Neural crest cell (in vitro differentiated cells): ENCODE measurements around the gene SRMS. TPM values are rescaled to one million over a fixed set of nuclear protein-coding genes. Genes with fewer than 3 reads are reported as not detected.

Experiments
- DNase-seq: peaks from one replicate; pipeline ENCODE4 v3.0.0; 2021; ENCODE audit warnings: low read depth, mixed read lengths, low spot score
- H3K27ac Mint-ChIP-seq: one replicate; pipeline ENCODE4 v1.8.0; 2021; ENCODE audit warnings: mild to moderate bottlenecking, mixed read lengths; ENCODE audit not compliant: unreplicated experiment
- H3K27me3 Mint-ChIP-seq: 2 replicates; pipeline ENCODE4 v1.8.0; 2021; ENCODE audit warnings: low read depth, mild to moderate bottlenecking, mixed read lengths
- H3K36me3 Mint-ChIP-seq: 2 replicates; pipeline ENCODE4 v1.8.0; 2021; ENCODE audit warnings: low read depth, mild to moderate bottlenecking, mixed read lengths
- H3K4me1 Mint-ChIP-seq: 2 replicates; pipeline ENCODE4 v1.8.0; 2021; ENCODE audit warnings: mixed read lengths
- H3K4me3 Mint-ChIP-seq: one replicate; pipeline ENCODE4 v1.8.0; 2021; ENCODE audit warnings: mild to moderate bottlenecking, mixed read lengths
- H3K9me3 Mint-ChIP-seq: 2 replicates; pipeline ENCODE4 v1.8.0; 2021; ENCODE audit warnings: mixed read lengths
- total RNA-seq: library from RNA; stranded (reverse); gene quantifications from 2 replicates; pipeline ENCODE4 v1.2.1, GENCODE V29; 2021
- TF ChIP-seq, protein P1 (sequence below): fragments of 200-600 bp; sonication (generic); conservative IDR thresholded peaks from 2 replicates; pipeline ENCODE4 v1.5.0; 2021; ENCODE audit warnings: antibody characterized with exemption, mild to moderate bottlenecking

SRMS gene
- total RNA-seq, 1 donor from 2014 or later, result not detected

DNA sequence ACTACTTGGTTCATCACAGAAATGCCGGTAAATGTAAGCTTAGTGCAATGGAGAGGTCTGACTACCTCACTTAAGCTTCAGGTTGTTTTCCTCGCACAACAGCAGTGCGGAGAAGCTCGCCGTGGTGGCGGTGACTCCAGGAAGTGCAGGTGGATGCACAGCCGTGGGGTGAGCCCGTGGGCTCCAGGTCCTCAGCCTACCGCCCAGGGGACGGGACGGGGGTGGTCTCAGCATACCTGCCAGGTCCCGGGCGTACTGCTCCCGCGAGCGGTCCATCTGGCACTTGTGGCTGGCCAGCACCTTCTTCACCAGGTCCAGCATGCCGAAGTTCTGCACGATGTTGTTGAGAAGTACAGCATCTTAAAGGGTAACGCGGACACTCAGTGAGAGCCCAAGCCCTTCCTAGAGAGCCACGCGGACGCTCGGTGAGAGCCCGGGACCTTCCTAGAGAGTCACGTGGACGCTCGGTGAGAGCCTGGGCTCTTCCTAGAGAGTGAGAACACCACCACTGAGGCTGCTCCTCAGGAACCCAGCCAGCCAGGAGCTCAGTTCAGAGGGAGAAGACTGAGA is 44.3 kb upstream of the SRMS start:
- Mint-ChIP-seq H3K4me1 (peaks cover 9% of the 10 kb centered on the region), H3K4me3 (no peak overlapping the region), H3K27me3 (no peaks in the 10 kb centered on the region), H3K27ac (no peak overlapping the region), H3K9me3 (no peaks in the 10 kb centered on the region), H3K36me3 (peaks cover 5% of the 10 kb centered on the region)
- DNase-seq, result no peak
- TF ChIP-seq, protein P1, sequence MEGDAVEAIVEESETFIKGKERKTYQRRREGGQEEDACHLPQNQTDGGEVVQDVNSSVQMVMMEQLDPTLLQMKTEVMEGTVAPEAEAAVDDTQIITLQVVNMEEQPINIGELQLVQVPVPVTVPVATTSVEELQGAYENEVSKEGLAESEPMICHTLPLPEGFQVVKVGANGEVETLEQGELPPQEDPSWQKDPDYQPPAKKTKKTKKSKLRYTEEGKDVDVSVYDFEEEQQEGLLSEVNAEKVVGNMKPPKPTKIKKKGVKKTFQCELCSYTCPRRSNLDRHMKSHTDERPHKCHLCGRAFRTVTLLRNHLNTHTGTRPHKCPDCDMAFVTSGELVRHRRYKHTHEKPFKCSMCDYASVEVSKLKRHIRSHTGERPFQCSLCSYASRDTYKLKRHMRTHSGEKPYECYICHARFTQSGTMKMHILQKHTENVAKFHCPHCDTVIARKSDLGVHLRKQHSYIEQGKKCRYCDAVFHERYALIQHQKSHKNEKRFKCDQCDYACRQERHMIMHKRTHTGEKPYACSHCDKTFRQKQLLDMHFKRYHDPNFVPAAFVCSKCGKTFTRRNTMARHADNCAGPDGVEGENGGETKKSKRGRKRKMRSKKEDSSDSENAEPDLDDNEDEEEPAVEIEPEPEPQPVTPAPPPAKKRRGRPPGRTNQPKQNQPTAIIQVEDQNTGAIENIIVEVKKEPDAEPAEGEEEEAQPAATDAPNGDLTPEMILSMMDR, result no peak

DNA sequence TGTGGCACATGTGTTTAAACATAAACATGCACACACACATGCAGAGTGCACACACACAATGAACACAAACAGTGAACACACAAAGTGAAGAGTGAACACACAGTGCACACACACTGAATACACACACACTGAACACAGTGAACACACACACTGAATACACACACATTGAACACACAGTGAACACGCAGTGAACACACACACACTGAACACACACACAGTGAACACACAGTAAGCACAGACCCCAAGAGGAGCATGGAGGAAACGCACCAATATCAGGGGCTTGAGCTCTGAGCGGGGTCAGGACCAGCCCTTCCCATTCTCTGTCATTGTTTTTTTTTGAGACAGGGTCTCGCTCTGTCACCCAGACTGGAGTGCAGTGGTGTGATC is 43.6 kb upstream of the SRMS start:
- H3K36me3 Mint-ChIP-seq, result peaks cover 5% of the 10 kb centered on the region
- TF ChIP-seq, protein P1, result no peak
- H3K27me3 Mint-ChIP-seq, result no peaks in the 10 kb centered on the region
- H3K9me3 Mint-ChIP-seq, result no peaks in the 10 kb centered on the region
- no peak for DNase-seq
- H3K4me3 Mint-ChIP-seq, result no peak overlapping the region
- no peak overlapping the region for H3K27ac Mint-ChIP-seq
- peaks cover 9% of the 10 kb centered on the region for H3K4me1 Mint-ChIP-seq

DNA sequence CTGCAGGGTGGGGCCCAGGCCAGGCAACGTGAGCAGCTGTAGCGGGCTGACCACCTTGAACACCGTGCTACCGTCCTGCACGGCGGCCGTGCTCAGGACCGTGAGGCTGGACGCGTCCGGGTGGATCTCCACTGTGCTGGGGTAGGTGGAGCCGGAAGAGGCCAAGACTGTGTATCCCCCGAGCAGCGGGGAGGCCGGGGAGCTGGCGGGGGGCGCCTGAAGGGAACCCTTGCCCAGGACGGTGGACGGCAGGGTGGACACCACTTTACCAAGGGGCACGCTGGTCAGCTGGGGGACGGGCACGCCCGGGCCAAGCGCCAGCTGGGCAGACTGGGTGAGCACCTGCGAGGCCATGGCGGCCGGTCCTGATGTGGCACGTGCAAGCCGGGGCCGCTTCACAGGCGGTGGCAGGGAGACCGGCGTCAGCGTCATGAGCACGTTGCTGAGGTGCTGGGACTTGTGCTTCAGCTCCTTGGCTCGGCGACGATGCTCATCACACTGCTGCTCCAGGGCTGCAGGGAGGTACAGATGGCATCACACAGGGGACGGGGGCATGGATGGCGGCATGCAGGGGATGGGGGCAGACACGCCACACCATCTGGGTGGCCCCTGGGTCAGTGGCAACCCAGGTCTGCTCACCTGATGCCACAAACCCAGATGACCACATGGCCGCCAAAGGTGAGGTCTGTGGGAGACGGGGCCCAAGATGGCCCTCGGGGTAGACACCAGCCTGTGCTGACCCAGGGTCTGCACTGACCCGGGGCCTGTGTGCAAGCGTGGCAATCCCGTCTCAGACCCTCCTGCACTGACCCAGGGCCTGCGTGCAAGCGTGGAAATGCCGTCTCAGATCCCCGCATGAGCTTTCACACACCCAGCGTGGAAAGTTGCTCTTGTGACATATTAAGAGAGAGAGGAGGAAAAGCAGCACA is 42.9 kb upstream of the SRMS start:
- no peak overlapping the region for H3K27ac Mint-ChIP-seq
- H3K4me1 Mint-ChIP-seq, result peaks cover 9% of the 10 kb centered on the region
- H3K4me3 Mint-ChIP-seq, result no peak overlapping the region
- no peaks in the 10 kb centered on the region for H3K9me3 Mint-ChIP-seq
- TF ChIP-seq, protein P1, result no peak
- H3K27me3 Mint-ChIP-seq, result no peaks in the 10 kb centered on the region
- DNase-seq, result no peak
- H3K36me3 Mint-ChIP-seq, result peaks cover 5% of the 10 kb centered on the region

DNA sequence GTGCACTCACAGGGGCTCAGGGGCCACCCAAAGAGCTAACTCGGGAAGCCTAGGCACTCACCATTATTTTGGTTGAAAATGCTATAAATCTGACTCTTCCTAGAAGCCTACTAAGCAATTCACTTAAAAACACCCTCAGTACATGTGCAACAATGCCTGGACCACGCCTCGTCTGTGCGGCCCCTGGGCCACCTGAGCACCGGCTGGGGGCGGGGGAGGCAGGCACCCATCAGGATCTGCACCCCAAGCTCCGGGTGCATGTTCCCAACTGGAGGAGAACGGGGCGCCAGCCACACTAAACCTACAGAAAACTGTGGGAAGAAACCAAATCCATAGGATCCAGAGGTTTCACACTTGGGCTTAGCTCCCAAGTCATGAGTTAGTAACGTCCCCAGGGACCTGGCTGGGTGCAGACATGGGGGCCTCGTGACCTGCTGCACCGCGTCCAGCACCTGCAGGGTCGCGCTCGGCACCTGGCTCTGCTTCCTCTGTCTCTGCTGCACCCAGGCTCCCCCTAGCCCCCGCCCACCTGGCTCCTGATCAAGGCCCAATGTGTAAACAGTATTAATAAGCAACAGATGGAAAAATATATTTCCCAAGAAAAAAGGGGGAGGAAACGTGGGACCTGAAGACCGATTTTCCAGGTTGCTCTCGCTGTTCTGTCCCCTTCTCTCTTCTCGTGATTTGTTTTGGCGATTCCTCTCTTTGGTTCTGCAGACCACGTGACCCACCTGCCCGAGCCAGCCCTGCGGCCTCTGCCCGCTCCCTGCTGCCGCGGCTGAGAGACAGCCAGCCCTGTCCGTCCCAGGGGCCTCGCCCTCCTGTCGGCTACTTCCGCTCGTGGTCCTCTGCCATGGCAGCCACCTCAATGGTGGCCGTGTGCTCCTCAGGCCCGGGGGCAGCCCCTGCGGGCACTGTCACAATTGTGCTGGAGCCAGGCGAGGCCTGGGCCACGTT is 42.0 kb upstream of the SRMS start:
- H3K9me3 Mint-ChIP-seq, result no peaks in the 10 kb centered on the region
- no peaks in the 10 kb centered on the region for H3K27me3 Mint-ChIP-seq
- no peak overlapping the region for H3K27ac Mint-ChIP-seq
- H3K4me1 Mint-ChIP-seq, result peaks cover 9% of the 10 kb centered on the region
- no peak overlapping the region for H3K4me3 Mint-ChIP-seq
- peaks cover 5% of the 10 kb centered on the region for H3K36me3 Mint-ChIP-seq
- TF ChIP-seq, protein P1, result no peak
- no peak for DNase-seq

DNA sequence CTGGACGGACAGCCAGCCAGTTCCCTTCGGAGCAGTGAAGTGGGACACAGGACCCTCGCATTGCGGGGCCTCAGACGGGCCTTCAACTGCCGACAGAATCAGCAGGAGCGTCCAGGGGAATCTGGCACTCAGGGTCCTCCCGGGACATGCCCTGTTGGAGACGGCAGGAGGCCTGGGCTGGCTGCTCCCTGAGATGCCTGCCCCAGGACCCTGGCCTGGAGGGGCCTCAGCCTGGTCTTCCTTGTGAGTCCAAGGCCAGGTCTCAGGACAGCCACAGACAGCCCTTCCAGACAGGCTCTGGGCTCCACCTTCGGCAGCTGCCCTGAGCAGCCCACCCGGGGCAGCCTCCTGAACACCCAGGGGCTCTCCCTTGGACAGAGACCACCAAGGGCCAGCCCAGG is 41.1 kb upstream of the SRMS start:
- H3K9me3 Mint-ChIP-seq, result no peaks in the 10 kb centered on the region
- H3K4me1 Mint-ChIP-seq, result peaks cover 9% of the 10 kb centered on the region
- peaks cover 5% of the 10 kb centered on the region for H3K36me3 Mint-ChIP-seq
- H3K27ac Mint-ChIP-seq, result no peak overlapping the region
- DNase-seq, result no peak
- no peaks in the 10 kb centered on the region for H3K27me3 Mint-ChIP-seq
- TF ChIP-seq, protein P1, result no peak
- no peak overlapping the region for H3K4me3 Mint-ChIP-seq
